Activated naive CD8-positive, alpha-beta T cell treated with anti-CD3 and anti-CD28 coated beads, Interleukin-2, amount 50 U/mL, for 24 hours (primary cell): ENCODE data around the gene HOMER1.

Experiments used
- ATAC-seq: fragments of 150-1000 bp; cut with Tn5 transposase; one replicate; pipeline ENCODE4 v1.10.0; 2021
- DNase-seq: peaks from one replicate; pipeline ENCODE4 v3.0.0; 2021
- H3K27ac Mint-ChIP-seq: one replicate; pipeline ENCODE4 v1.8.0; 2021; ENCODE audit warnings: mild to moderate bottlenecking, mixed read lengths
- H3K27me3 Mint-ChIP-seq: one replicate; pipeline ENCODE4 v1.8.0; 2021; ENCODE audit warnings: mixed read lengths
- H3K36me3 Mint-ChIP-seq: one replicate; pipeline ENCODE4 v1.8.0; 2021; ENCODE audit warnings: low read depth, mixed read lengths
- H3K4me1 Mint-ChIP-seq: one replicate; pipeline ENCODE4 v1.8.0; 2021; ENCODE audit warnings: mixed read lengths
- H3K4me3 Mint-ChIP-seq: one replicate; pipeline ENCODE4 v1.8.0; 2021; ENCODE audit warnings: mild to moderate bottlenecking, moderate library complexity, mixed read lengths
- H3K9me3 Mint-ChIP-seq: one replicate; pipeline ENCODE4 v1.8.0; 2021; ENCODE audit warnings: mixed read lengths

The HOMER1 gene

DNA sequence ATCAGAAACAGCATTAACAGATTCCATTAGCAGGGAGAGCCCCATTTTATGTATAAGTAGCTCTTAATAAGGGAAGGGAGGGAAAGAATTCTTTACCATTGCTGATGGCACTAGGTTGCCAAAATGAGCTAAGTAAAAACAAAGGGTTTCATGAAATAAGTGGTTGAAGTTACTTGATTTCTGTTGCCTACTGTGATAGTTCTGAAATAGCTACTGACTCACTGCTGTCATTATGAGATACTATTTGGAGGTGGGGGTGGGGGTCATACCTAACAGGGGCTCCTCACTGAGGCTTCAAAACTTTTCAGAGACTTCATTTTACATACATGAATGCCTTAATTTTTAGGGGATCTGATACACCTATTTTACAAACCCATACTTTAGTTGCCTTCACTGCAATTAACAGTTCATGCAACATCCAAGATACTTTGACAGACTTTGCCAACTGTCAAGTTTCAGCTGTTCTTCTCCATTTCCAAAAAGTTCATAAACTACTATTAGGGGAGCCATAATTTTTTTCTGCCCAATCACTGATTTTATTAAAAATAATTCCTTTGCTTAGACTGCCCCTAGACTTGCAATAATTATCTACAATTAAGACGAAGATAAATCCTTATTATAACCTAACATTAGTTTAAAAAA, 4.6 kb downstream of the HOMER1 start:
- peaks cover 13% of the 10 kb centered on the region for H3K27me3 Mint-ChIP-seq
- H3K9me3 Mint-ChIP-seq: no peaks in the 10 kb centered on the region
- no peaks in the 10 kb centered on the region for H3K36me3 Mint-ChIP-seq
- no peak overlapping the region for H3K27ac Mint-ChIP-seq
- H3K4me1 Mint-ChIP-seq: peaks cover 37% of the 10 kb centered on the region
- no peak for ATAC-seq
- no peak overlapping the region for H3K4me3 Mint-ChIP-seq
- no peak for DNase-seq

DNA sequence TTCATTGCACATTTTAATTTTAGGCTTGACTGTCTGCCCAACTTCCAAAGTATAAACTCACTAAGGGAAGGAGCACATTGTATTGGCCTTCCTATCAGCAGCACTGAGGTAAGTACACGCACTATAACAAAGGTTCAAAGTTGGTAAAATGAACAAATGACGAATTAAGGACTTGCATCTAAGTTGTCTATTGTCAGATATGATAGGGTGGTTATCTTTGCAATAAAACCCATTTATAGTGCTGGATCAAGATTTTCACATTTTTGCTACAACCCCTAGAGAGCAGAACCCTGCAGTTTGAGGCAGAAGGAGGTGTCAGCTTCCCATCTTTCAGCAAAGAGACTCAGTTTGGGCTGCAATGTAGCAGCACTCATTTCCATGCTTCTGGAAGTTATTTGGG, 5.1 kb downstream of the HOMER1 start:
- Mint-ChIP-seq H3K27me3 (peaks cover 12% of the 10 kb centered on the region), H3K27ac (no peak overlapping the region), H3K4me3 (no peak overlapping the region)

DNA sequence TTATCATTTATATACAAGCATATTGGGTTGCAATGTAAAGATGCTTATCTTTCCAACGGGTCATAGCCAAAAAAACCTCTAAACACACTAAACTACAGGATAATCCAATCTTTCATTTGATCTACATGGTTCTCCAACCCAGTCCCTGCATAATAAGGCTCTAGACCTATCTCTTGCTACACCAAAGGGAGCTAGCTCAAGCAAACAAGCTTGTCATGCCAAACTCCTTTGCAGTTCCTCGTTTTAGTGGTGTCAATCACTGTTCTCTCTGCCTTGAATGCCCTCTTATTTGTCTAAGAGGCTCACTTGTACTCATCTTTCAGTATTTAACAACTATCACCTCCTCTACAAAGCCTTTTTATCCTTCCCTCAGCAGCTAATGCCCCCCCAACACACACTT, 5.6 kb downstream of the HOMER1 start:
- Mint-ChIP-seq H3K27ac (no peak overlapping the region), H3K36me3 (peaks cover 4% of the 10 kb centered on the region), H3K4me1 (peaks cover 36% of the 10 kb centered on the region), H3K9me3 (no peaks in the 10 kb centered on the region), H3K4me3 (no peak overlapping the region), H3K27me3 (peaks cover 12% of the 10 kb centered on the region)
- DNase-seq (no peak), ATAC-seq (no peak)

More for the DNA sequence above, 5.1 kb downstream of the HOMER1 start:
- Mint-ChIP-seq H3K36me3 (peaks cover 2% of the 10 kb centered on the region), H3K9me3 (no peaks in the 10 kb centered on the region), H3K4me1 (peaks cover 36% of the 10 kb centered on the region)
- ATAC-seq (no peak), DNase-seq (no peak)

DNA sequence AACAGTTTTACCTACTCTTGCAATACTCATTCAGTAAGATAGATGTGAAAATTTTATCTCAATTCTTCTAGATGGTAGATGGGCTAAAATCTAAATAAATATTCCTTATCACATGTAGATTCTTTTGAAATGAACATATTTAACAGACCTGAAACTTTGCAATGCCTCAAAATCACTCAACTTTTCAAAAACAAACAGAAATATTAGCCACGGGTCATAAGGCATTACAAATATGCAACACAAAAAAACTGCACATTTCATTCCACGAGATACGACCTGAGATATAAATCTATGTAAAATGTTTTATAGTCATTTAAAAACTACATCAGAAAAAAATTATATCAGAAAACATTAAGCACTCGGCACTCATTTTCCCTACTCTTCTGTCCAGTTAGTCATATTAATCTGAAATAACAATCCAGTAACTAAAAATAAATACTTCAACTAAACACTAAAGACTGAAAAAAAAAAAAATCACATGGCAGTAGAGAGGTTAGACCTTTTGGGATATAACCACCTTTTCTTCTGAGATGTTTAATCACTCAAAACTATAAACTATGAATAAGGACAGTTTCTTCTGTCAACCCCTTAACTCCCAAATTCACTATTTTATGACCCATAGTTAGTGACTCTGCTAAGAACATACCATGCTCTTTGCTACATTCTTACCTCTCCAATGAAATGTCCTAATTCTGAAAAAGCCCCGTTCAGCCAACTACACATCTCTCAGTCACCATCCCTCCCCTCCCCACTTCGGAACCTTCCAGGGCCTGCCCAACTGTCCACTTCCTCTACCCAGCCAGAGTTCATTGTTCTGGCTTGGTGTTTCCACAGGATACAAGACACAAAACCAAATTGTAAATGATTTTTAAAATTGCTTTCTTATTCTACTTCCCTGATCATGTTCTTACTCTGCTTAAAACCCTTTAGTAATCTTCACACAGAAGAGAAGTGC, 6.4 kb downstream of the HOMER1 start:
- ATAC-seq (no peak), DNase-seq (no peak)
- peaks cover 33% of the 10 kb centered on the region for H3K4me1 Mint-ChIP-seq
- H3K36me3 Mint-ChIP-seq: peaks cover 4% of the 10 kb centered on the region
- H3K27ac Mint-ChIP-seq: no peak overlapping the region
- H3K9me3 Mint-ChIP-seq: no peaks in the 10 kb centered on the region
- no peak overlapping the region for H3K4me3 Mint-ChIP-seq
- H3K27me3 Mint-ChIP-seq: peaks cover 9% of the 10 kb centered on the region

DNA sequence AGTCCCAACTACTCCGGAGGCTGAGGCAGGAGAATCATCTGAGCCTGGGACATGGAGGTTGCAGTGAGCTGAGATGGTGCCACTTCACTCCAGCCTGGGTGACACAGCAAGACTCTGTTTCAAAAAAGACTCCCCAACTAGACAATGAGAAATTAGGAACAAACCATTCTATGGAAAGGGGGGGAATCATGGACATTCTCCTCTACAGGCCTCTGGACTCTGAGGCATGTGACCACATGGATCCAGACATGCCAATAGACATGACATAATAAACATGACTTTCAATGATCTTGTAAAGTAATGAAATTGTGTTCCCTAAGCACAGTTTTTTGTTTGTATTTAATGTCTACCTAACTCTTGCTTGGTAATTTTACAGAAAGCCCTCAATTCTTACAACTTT, 8.8 kb downstream of the HOMER1 start:
- peaks cover 17% of the 10 kb centered on the region for H3K4me1 Mint-ChIP-seq
- peaks cover 6% of the 10 kb centered on the region for H3K27me3 Mint-ChIP-seq
- H3K9me3 Mint-ChIP-seq: no peaks in the 10 kb centered on the region
- no peak for DNase-seq
- peaks cover 4% of the 10 kb centered on the region for H3K36me3 Mint-ChIP-seq
- H3K4me3 Mint-ChIP-seq: no peak overlapping the region
- ATAC-seq: no peak
- H3K27ac Mint-ChIP-seq: no peak overlapping the region

DNA sequence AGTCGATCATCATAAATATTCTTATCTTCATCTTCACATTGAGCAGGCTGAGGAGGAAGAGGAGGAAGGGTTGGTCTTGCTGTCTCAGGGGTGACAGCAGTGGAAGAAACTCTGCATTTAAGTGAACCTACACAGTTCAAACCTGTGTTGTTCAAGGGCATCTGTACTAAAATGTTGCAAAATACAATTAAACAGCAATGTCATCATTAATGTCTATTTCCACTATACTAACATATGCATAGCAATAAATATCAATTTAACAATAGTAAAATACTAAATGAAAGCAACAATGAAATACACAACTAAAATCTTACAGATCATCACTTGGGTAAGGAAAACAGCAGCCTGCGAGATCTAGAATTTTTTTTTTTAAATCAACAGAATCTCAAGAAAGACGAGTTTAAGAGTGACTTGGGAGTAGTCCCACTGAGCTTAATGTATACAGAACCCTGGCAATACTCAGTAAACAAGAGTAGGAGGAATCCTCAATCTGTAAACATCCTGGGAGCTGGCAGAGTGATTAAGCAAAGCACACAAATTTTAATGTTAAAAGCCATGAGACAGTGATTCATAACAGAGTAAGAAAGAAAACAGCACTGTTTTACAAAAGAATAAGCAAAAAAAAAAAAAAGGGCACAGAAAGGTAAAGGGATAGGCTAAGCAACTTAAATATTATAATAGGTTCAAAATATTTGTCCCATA, 10.0 kb downstream of the HOMER1 start:
- Mint-ChIP-seq H3K27ac (no peak overlapping the region), H3K4me3 (no peak overlapping the region), H3K9me3 (no peaks in the 10 kb centered on the region), H3K4me1 (peaks cover 13% of the 10 kb centered on the region), H3K27me3 (peaks cover 6% of the 10 kb centered on the region), H3K36me3 (peaks cover 4% of the 10 kb centered on the region)
- ATAC-seq: no peak
- no peak for DNase-seq

DNA sequence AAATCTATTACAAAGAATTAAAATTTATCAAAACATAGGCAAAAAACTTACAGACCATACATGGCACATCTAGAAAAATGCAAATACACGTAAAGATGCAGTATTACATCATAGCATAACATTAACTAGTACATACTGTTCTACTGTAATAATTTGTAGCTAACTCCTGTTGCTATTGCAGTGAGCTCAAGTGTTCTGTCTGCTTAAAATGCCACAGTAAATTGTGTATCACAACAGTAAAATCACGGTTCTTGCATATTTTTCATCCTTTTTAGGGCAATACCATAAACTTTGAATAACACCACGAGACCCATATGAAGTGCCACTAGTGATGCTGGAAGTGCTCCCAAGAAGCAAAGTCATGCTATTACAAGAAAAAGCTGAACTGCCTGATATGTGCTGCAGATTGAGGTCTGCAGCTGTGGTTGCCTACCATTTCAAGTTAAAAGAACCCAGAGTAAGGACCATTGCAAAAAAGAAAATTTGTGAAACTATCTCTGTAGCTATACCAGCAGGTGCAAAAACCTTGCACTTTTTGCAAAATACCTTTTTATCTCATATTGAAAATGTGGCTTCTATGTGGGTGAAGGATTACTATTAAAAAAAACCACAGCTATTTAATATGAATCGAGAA, 14.2 kb downstream of the HOMER1 start:
- no peak for ATAC-seq
- H3K36me3 Mint-ChIP-seq: peaks cover 4% of the 10 kb centered on the region
- no peaks in the 10 kb centered on the region for H3K27me3 Mint-ChIP-seq
- H3K9me3 Mint-ChIP-seq: no peaks in the 10 kb centered on the region
- H3K4me1 Mint-ChIP-seq: peaks cover 6% of the 10 kb centered on the region
- H3K4me3 Mint-ChIP-seq: no peak overlapping the region
- DNase-seq: no peak
- H3K27ac Mint-ChIP-seq: no peak overlapping the region

DNA sequence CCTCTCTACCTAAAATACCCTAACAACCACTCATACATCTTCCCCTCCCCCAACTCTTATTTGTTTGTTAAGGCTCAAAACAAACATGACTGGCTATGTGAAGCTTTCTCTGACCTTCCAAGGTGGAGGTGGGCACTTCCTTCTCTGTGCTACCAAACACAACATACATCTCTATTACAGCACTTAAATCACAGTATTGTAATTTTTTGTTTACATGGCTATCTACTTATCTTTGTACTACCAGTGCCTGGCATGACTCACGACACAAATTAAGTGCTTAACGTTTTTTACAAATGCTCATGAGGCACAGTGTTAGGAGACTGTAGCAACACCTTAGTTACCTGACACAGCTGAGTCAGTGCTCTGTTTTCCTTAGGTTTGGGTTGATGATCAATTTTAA, 18.6 kb downstream of the HOMER1 start:
- Mint-ChIP-seq H3K27ac (no peak overlapping the region), H3K4me3 (no peak overlapping the region), H3K4me1 (peaks cover 5% of the 10 kb centered on the region), H3K27me3 (no peaks in the 10 kb centered on the region), H3K36me3 (no peaks in the 10 kb centered on the region), H3K9me3 (no peaks in the 10 kb centered on the region)
- DNase-seq (no peak), ATAC-seq (no peak)

DNA sequence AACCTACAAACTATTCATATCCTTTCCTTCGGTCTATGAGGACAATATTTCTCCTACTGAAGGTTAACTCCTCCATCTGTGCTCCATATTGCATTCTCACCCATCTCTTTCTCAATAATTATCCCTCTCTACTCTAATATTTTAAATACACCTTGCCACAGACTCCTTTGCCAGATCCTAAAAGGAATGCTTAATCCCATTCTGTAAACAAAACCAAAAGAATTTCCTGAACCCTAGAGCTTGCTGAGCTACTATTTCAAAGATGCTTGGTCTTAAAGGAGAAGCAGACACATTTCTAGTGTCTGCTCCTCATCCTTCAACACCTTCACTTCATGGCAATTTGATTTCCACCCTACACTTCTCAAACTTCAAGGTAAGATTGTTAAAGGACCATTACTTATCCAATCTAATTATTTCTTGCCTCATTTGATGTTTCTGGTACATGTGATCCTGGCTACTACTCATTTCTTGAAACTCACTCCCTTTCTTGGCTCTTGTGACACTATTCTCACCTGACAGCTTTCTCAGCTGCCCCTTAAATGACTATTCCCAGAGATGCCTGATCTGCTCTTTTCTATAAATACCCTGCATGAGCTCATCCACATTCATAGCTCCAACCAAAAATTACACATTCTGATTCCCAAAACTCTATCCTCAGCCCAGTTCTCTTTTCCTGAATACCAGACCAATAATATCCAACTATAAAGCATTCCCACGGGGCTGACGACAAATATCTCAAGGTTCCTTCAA, 20.2 kb downstream of the HOMER1 start:
- ATAC-seq (no peak), DNase-seq (no peak)
- Mint-ChIP-seq H3K9me3 (no peaks in the 10 kb centered on the region), H3K4me3 (no peak overlapping the region), H3K27me3 (peaks cover 3% of the 10 kb centered on the region), H3K4me1 (no peaks in the 10 kb centered on the region), H3K27ac (no peak overlapping the region), H3K36me3 (no peaks in the 10 kb centered on the region)

DNA sequence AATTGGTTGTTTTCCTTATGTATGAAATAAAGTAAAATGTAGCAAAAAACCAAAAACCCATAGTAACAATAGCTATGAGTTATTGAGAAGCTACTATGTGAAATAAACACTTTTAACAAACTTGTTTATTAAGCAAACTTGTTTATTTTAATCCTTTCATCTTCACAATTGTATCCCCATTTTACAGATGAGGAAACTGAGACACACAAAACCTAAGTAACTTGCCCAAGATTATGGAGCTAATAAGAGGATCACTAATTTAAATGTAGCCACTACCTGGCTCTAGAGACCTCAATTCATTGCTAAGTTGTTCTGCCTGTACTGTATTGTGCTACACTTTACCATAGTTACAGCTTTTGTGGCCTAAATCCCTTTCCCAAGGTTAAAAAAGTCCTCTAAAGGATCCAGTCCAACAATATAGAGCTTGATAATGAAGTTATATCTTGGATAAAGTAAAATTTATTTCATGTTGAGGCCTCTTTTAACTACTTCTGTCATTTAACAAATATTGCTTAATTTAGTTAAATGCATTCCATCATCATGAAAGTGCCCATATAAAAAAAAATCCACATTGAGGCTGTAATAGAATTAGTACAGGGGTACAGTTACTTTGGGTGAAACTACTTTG, 22.1 kb downstream of the HOMER1 start:
- Mint-ChIP-seq H3K4me1 (no peaks in the 10 kb centered on the region), H3K27ac (no peak overlapping the region), H3K27me3 (peaks cover 3% of the 10 kb centered on the region), H3K36me3 (no peaks in the 10 kb centered on the region), H3K4me3 (no peak overlapping the region), H3K9me3 (no peaks in the 10 kb centered on the region)
- ATAC-seq: no peak
- DNase-seq: no peak

DNA sequence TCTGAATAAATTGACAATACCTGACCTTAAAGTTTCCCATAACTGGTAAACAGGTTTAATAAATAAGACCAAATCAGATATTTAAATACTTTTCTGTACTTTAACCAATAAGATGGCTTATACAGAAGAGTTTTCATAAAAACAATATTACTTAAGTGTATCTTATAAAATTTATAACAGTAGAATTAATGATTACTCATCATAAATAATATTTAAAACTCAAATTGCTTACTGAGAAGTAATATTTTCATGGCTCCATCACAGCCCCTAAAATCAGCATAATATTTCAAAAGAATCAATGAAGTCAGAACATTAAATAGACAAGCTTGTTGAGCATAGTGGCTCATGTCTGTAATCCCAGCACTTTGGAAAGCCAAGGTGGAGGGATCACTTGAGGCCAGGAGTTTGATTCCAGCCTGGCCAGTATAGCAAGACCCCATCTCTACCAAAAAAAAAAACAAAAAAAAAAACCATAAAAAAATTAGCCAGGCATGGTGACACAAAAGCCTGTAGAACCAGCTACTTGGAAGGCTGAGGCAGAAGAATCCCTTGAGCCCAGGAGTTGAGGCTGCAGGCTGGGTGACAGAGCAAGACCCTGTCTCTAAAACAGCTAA, 23.5 kb downstream of the HOMER1 start:
- Mint-ChIP-seq H3K9me3 (no peaks in the 10 kb centered on the region), H3K36me3 (no peaks in the 10 kb centered on the region), H3K27me3 (peaks cover 7% of the 10 kb centered on the region), H3K4me3 (no peak overlapping the region), H3K27ac (no peak overlapping the region), H3K4me1 (no peaks in the 10 kb centered on the region)
- DNase-seq: no peak
- no peak for ATAC-seq

DNA sequence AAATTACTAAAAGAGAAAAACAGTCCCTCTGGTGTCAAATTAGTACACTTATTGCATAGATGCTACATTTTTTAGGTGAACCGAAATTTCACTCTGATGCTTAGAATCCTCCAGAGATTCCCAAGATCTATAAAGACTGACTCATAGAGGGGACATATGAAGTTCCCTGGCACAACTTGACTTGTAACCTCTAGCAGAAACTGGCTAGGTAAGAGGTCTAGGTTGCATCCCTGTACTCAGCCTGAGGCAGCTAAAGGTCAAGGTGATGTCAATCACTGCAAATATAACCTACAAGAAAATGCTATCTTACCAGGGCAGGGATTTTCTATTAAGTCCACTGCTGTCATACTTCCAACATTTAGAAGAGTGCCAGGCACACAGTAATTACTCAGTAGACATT, 24.2 kb downstream of the HOMER1 start:
- H3K4me1 Mint-ChIP-seq: no peaks in the 10 kb centered on the region
- no peak overlapping the region for H3K27ac Mint-ChIP-seq
- H3K36me3 Mint-ChIP-seq: peaks cover 2% of the 10 kb centered on the region
- peaks cover 7% of the 10 kb centered on the region for H3K27me3 Mint-ChIP-seq
- ATAC-seq: no peak
- H3K4me3 Mint-ChIP-seq: no peak overlapping the region
- DNase-seq: no peak
- H3K9me3 Mint-ChIP-seq: no peaks in the 10 kb centered on the region

DNA sequence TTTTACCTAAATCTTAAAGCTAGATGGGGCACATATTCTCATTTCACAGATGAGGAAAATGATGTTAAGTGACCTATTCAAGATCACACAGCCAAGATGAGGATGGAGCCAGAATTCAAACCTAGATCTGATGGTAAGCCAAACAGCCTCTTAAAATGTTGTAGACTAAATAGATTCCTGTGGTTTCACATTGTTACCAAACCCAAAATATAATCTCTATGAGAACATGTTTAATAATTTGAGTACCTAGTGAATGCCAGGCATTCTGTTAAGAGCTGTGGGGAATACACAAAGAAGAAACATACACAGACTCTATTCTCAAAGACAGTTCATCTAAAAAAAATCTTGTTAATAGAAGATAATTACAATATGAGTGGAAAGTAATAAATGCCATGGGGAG, 25.2 kb downstream of the HOMER1 start:
- peaks cover 2% of the 10 kb centered on the region for H3K36me3 Mint-ChIP-seq

More for the DNA sequence above, 25.2 kb downstream of the HOMER1 start:
- no peak overlapping the region for H3K27ac Mint-ChIP-seq
- H3K4me3 Mint-ChIP-seq: no peak overlapping the region
- H3K27me3 Mint-ChIP-seq: peaks cover 7% of the 10 kb centered on the region
- ATAC-seq (no peak), DNase-seq (no peak)
- no peaks in the 10 kb centered on the region for H3K4me1 Mint-ChIP-seq
- H3K9me3 Mint-ChIP-seq: no peaks in the 10 kb centered on the region
